HG02763 (cell line): ENCODE results near the gene CHAF1B.

Experiments
- ATAC-seq: cut with Tn5 transposase; IDR thresholded peaks from one replicate; pipeline ENCODE4 v1.9.1; 2021; ENCODE audit warnings: mild to moderate bottlenecking, moderate library complexity; ENCODE audit not compliant: unreplicated experiment

CHAF1B gene

DNA sequence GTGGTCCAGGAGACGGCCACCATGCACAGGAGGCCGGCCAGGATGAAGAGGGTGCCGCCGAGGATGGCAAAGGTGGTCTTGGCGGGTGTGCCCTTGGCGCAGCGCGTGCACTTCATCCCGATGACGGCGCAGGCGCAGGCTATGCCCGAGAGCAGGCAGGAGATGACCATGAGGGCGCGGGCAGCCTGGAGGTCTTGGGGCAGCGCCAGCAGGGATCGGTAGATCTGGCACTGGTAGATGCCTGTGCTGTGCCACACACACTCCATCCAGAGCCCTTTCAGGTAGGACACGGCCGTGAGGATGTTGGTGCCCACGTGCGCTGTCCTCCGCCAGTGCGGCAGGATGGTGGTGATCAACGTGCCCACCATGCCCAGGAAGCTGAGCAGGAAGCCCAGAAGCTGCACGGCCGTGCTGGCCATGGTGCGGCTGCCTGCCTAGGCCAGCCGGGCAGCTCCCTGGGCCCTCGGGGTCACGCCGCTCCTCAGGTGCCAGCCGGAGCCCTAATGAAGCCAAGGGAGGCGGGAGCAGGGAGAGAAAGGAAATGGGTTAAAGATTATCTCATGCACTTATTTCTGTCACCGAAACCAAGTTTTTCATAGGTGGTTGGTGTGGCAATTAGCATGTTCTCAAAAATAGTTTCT is 76.2 kb downstream of the CHAF1B start:
- ATAC-seq, result no peak

GRCh38 chr21:36461918-36462486 is 76.8 kb downstream of the CHAF1B start:
- no peak for ATAC-seq

DNA sequence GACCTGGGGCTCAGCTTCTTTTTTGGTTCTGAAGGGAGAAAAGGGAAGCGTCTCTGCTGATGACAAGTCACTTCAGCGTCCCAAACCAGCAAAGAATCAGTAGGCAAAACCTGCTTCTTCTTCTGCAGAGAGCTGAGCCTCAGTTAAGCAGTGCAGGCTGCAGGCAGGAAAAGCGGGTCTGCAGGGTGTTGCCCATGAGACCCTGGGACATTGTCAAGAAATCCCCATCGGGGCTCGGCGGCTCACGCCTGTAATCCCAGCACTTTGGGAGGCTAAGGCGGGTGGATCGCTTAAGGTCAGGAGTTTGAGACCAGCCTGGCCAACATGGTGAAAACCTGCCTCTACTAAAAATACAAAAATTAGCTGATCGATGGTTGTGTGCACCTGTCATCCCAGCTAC is 78.0 kb downstream of the CHAF1B start:
- no peak for ATAC-seq

- no peak for ATAC-seq
Observed at GRCh38 chr21:36463991-36464390, 78.8 kb downstream of the CHAF1B start.

- no peak for ATAC-seq
Observed at GRCh38 chr21:36464590-36464989, 79.4 kb downstream of the CHAF1B start.

- ATAC-seq, result no peak
Observed at GRCh38 chr21:36465478-36465877, 80.3 kb downstream of the CHAF1B start.

DNA sequence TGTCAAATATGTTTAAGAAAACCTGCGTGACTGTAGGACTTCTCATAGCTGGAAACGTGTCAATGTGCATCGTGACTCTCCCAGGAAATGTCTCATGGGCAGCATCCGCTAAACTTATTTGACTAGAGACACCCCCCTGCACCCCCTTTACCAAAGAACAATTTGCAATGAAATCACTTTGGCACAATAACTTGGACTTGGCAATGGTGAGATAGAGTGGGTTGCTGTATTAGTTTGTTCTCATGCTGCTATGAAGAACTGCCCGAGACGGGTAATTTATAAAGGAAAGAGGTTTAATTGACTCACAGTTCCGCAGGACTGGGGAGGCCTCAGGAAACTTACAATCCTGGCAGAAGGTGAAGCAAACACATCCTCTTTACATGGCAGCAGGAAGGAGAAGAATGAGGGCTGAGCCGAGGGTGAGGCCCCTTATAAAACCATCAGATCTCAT is 80.9 kb downstream of the CHAF1B start:
- ATAC-seq, result no peak
